HepG2 (cell line): ENCODE results near the gene AMBRA1.

Source experiments
- CHCHD3 ChIP-seq: sonication (generic); formaldehyde crosslinking; IDR thresholded peaks from 2 replicates; pipeline ENCODE4 v1.8.0; 2022; ENCODE audit warnings: mild to moderate bottlenecking, missing genetic modification reagents, moderate library complexity
- EP300 ChIP-seq, 3 experiments: sonication (generic) in 1 of 3; formaldehyde crosslinking in 1 of 3; IDR thresholded peaks; 2 replicates each; pipeline versions ENCODE4 v1.5.1 to v1.6.1; 2011 to 2020; ENCODE audit warnings: low read depth in 2 of 3, low read length in 2 of 3, borderline replicate concordance in 1 of 3, improper control_type of control experiment in 1 of 3, mild to moderate bottlenecking in 1 of 3, missing genetic modification reagents in 1 of 3, moderate library complexity in 1 of 3
- HMGA1 ChIP-seq: sonication (generic); formaldehyde crosslinking; conservative IDR thresholded peaks from 2 replicates; pipeline ENCODE4 v1.4.0; 2020; ENCODE audit warnings: missing genetic modification reagents
- KAT7 ChIP-seq: IDR thresholded peaks from 2 replicates; pipeline ENCODE4 v1.6.1; 2018; ENCODE audit warnings: borderline replicate concordance, missing compliant biosample characterization
- KAT8 ChIP-seq: IDR thresholded peaks from 2 replicates; pipeline ENCODE4 v1.6.1; 2016; ENCODE audit warnings: missing genetic modification reagents, missing compliant biosample characterization
- MXI1 ChIP-seq: IDR thresholded peaks from 3 replicates; pipeline ENCODE4 v1.6.1; 2012; ENCODE audit warnings: low read depth, low read length, inconsistent platforms, borderline replicate concordance
- PCBP1 ChIP-seq: fragments of 200-400 bp; formaldehyde crosslinking; IDR thresholded peaks from 2 replicates; pipeline ENCODE4 v1.6.1; 2017; ENCODE audit warnings: mild to moderate bottlenecking, low read depth, low read length, borderline replicate concordance
- YY1 ChIP-seq: IDR thresholded peaks from 2 replicates; pipeline ENCODE4 v1.6.1; 2011; ENCODE audit warnings: low read length, low read depth, moderate library complexity, mild to moderate bottlenecking; ENCODE audit not compliant: insufficient read depth, insufficient replicate concordance
- TF ChIP-seq, protein P1 (sequence below): sonication (generic); formaldehyde crosslinking; IDR thresholded peaks from 2 replicates; pipeline ENCODE4 v1.4.0; 2020; ENCODE audit warnings: missing genetic modification reagents
- TF ChIP-seq, protein P2 (sequence below): IDR thresholded peaks from 2 replicates; pipeline ENCODE4 v1.6.1; 2012; ENCODE audit warnings: inconsistent platforms
- TF ChIP-seq, protein P3 (sequence below): sonication (generic); formaldehyde crosslinking; IDR thresholded peaks from 2 replicates; pipeline ENCODE4 v1.5.0; 2020; ENCODE audit warnings: mild to moderate bottlenecking, missing genetic modification reagents, moderate library complexity
- TF ChIP-seq, protein P4 (sequence below): sonication (generic); formaldehyde crosslinking; IDR thresholded peaks from 2 replicates; pipeline ENCODE4 v1.4.0; 2020; ENCODE audit warnings: missing genetic modification reagents
- TF ChIP-seq, protein P5 (sequence below), 2 experiments: IDR thresholded peaks; 2 replicates each; pipeline ENCODE4 v1.6.1; 2011 to 2012; ENCODE audit warnings: low read length in 2 of 2, borderline replicate concordance in 1 of 2, low read depth in 1 of 2, mild to moderate bottlenecking in 1 of 2, moderate library complexity in 1 of 2
- TF ChIP-seq, protein P6 (sequence below): sonication (generic); formaldehyde crosslinking; IDR thresholded peaks from 2 replicates; pipeline ENCODE4 v1.4.0; 2020; ENCODE audit warnings: missing genetic modification reagents

DNA sequence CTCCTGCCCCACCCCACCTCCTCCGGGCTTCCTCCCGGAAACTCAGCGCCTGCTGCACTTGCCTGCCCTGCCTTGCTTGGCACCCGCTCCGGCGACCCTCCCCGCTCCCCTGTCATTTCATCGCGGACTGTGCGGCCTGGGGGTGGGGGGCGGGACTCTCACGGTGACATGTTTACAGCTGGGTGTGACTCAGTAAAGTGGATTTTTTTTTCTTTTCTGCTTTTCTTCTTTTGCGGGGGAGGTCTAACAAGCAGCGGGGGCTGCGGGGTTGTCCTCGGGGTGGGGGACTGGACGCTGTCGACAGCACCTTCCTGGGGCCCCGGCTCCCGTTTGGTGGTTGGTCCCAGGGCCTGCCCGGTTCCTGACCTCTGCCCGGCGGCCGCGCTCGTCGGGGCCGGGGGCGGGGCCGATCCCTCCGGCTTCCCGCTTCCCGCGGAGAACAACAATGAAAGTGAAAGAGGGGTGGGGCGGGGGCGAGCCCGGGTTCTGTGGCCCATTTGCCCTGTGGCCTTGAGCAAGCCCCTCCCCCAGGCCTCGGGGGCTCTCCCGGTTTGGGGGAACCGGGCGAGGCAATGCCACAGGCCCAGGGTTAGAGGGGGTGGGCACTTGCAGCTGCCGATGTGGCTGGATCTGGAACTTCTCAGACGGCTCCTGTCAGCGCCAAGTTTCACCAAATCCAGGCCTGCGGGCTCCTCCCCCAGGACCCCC, 213.3 kb downstream of the AMBRA1 start:
- no peak for TF ChIP-seq HMGA1 (CRISPR knock-in tag)
- 0 out of 4 replicates have a peak, but pooled peaks of 1 of the 2 experiments have one; percentile 3 for TF ChIP-seq EP300 (IDR thresholded peaks at IDR 0.05; ENCODE audit: low read depth in 2 of 2, low read length in 2 of 2)
- TF ChIP-seq EP300 (CRISPR knock-in tag; IDR thresholded peaks at IDR 0.05; ENCODE audit: borderline replicate concordance) = no peak
- TF ChIP-seq, protein P1, sequence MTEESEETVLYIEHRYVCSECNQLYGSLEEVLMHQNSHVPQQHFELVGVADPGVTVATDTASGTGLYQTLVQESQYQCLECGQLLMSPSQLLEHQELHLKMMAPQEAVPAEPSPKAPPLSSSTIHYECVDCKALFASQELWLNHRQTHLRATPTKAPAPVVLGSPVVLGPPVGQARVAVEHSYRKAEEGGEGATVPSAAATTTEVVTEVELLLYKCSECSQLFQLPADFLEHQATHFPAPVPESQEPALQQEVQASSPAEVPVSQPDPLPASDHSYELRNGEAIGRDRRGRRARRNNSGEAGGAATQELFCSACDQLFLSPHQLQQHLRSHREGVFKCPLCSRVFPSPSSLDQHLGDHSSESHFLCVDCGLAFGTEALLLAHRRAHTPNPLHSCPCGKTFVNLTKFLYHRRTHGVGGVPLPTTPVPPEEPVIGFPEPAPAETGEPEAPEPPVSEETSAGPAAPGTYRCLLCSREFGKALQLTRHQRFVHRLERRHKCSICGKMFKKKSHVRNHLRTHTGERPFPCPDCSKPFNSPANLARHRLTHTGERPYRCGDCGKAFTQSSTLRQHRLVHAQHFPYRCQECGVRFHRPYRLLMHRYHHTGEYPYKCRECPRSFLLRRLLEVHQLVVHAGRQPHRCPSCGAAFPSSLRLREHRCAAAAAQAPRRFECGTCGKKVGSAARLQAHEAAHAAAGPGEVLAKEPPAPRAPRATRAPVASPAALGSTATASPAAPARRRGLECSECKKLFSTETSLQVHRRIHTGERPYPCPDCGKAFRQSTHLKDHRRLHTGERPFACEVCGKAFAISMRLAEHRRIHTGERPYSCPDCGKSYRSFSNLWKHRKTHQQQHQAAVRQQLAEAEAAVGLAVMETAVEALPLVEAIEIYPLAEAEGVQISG (CRISPR knock-in tag) = no peak; the same call in none of the 2 replicates
- TF ChIP-seq, protein P2, sequence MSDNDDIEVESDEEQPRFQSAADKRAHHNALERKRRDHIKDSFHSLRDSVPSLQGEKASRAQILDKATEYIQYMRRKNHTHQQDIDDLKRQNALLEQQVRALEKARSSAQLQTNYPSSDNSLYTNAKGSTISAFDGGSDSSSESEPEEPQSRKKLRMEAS = peak; percentile 21; the same call in 1 of the 2 replicates
- TF ChIP-seq, protein P3, sequence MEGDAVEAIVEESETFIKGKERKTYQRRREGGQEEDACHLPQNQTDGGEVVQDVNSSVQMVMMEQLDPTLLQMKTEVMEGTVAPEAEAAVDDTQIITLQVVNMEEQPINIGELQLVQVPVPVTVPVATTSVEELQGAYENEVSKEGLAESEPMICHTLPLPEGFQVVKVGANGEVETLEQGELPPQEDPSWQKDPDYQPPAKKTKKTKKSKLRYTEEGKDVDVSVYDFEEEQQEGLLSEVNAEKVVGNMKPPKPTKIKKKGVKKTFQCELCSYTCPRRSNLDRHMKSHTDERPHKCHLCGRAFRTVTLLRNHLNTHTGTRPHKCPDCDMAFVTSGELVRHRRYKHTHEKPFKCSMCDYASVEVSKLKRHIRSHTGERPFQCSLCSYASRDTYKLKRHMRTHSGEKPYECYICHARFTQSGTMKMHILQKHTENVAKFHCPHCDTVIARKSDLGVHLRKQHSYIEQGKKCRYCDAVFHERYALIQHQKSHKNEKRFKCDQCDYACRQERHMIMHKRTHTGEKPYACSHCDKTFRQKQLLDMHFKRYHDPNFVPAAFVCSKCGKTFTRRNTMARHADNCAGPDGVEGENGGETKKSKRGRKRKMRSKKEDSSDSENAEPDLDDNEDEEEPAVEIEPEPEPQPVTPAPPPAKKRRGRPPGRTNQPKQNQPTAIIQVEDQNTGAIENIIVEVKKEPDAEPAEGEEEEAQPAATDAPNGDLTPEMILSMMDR (CRISPR knock-in tag) = no peak
- 0 out of 2 replicates have a peak, but pooled peaks have one; percentile 50 for TF ChIP-seq PCBP1
- TF ChIP-seq, protein P4, sequence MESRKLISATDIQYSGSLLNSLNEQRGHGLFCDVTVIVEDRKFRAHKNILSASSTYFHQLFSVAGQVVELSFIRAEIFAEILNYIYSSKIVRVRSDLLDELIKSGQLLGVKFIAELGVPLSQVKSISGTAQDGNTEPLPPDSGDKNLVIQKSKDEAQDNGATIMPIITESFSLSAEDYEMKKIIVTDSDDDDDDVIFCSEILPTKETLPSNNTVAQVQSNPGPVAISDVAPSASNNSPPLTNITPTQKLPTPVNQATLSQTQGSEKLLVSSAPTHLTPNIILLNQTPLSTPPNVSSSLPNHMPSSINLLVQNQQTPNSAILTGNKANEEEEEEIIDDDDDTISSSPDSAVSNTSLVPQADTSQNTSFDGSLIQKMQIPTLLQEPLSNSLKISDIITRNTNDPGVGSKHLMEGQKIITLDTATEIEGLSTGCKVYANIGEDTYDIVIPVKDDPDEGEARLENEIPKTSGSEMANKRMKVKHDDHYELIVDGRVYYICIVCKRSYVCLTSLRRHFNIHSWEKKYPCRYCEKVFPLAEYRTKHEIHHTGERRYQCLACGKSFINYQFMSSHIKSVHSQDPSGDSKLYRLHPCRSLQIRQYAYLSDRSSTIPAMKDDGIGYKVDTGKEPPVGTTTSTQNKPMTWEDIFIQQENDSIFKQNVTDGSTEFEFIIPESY (CRISPR knock-in tag) = no peak
- TF ChIP-seq, protein P5, sequence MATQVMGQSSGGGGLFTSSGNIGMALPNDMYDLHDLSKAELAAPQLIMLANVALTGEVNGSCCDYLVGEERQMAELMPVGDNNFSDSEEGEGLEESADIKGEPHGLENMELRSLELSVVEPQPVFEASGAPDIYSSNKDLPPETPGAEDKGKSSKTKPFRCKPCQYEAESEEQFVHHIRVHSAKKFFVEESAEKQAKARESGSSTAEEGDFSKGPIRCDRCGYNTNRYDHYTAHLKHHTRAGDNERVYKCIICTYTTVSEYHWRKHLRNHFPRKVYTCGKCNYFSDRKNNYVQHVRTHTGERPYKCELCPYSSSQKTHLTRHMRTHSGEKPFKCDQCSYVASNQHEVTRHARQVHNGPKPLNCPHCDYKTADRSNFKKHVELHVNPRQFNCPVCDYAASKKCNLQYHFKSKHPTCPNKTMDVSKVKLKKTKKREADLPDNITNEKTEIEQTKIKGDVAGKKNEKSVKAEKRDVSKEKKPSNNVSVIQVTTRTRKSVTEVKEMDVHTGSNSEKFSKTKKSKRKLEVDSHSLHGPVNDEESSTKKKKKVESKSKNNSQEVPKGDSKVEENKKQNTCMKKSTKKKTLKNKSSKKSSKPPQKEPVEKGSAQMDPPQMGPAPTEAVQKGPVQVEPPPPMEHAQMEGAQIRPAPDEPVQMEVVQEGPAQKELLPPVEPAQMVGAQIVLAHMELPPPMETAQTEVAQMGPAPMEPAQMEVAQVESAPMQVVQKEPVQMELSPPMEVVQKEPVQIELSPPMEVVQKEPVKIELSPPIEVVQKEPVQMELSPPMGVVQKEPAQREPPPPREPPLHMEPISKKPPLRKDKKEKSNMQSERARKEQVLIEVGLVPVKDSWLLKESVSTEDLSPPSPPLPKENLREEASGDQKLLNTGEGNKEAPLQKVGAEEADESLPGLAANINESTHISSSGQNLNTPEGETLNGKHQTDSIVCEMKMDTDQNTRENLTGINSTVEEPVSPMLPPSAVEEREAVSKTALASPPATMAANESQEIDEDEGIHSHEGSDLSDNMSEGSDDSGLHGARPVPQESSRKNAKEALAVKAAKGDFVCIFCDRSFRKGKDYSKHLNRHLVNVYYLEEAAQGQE (IDR thresholded peaks at IDR 0.05; ENCODE audit: borderline replicate concordance in 1 of 2, low read depth in 1 of 2, low read length in 2 of 2) = no peak
- TF ChIP-seq, protein P6, sequence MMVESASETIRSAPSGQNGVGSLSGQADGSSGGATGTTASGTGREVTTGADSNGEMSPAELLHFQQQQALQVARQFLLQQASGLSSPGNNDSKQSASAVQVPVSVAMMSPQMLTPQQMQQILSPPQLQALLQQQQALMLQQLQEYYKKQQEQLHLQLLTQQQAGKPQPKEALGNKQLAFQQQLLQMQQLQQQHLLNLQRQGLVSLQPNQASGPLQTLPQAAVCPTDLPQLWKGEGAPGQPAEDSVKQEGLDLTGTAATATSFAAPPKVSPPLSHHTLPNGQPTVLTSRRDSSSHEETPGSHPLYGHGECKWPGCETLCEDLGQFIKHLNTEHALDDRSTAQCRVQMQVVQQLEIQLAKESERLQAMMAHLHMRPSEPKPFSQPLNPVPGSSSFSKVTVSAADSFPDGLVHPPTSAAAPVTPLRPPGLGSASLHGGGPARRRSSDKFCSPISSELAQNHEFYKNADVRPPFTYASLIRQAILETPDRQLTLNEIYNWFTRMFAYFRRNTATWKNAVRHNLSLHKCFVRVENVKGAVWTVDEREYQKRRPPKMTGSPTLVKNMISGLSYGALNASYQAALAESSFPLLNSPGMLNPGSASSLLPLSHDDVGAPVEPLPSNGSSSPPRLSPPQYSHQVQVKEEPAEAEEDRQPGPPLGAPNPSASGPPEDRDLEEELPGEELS = 0 out of 2 replicates have a peak, but pooled peaks have one; percentile 22
- TF ChIP-seq CHCHD3 (CRISPR knock-in tag) = no peak
- peak; percentile 43; the same call in 1 of the 2 replicates for TF ChIP-seq KAT8 (CRISPR knock-in tag)
- no peak for TF ChIP-seq KAT7
- no peak for TF ChIP-seq YY1
- no peak for TF ChIP-seq MXI1
